ENCODE data around the gene AQP12B. TPM values are rescaled to one million over a fixed set of nuclear protein-coding genes. Genes with fewer than 3 reads are reported as not detected.

The AQP12B gene
- total and polyA plus RNA-seq, 2 of the 8 experiments (the other 6 are each of a cell fraction or from before 2014, with no cell fraction given): not detected

DNA sequence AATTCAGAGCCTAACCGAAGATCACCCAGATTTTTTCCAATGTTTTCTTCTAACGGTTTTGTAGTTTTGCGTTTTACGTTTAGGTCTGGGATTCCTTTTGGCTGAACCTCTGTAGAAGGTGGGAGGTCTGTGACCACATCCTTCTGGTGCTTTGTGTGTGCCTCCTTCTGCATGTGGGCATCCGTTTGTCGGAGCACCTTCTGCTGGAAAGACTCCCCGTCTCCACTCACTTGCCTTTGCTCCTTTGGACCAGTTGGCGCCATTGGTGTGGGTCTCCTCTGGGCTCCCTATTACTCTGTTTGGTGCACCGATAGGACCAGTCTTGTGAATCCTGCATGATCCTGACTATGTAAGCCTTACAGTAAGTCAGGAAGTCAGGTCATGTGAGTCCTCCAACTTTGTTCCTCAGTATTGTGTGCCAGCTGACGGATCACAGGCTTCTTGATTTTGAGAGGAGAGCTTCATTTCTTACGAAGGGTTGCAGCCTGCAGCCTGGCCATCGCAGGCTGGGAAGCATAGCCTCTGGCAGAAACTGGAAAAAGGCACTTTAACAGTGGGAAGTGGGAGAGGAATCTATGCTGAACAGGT lies 22.6 kb upstream of the AQP12B start:
- Histone ChIP-seq H3K18ac (ENCODE audit: extremely low read depth, low read length) (no peak overlapping the region), H3K4me3 (ENCODE audit: extremely low read depth in 1 of 4, insufficient read depth in 2 of 4, low read depth in 3 of 4, low read length in 4 of 4) (no peak overlapping the region), H2AFZ (ENCODE audit: low read length) (no peak overlapping the region), H2BK12ac (ENCODE audit: low read depth, low read length) (no peak overlapping the region), H2AK5ac (ENCODE audit: low read depth, low read length) (no peak overlapping the region), H3K23ac (ENCODE audit: insufficient read length) (no peak overlapping the region), H4K5ac (ENCODE audit: insufficient read length, low read depth, low read length) (no peak overlapping the region), H2BK20ac (ENCODE audit: low read length) (no peak overlapping the region), H3K27ac (ENCODE audit: low read depth, low read length) (no peak overlapping the region), H2BK5ac (ENCODE audit: low read depth, low read length) (no peak overlapping the region), H3K9me3 (ENCODE audit: insufficient read depth in 2 of 2, low read depth in 1 of 2, low read length in 1 of 2) (no peaks in the 10 kb centered on the region), H3K27me3 (replicated peaks in 1 of 4; ENCODE audit: control insufficient read depth in 3 of 4, extremely low read depth in 1 of 4, insufficient read depth in 3 of 4, low read length in 3 of 4) (no peaks in the 10 kb centered on the region), H4K8ac (ENCODE audit: extremely low read depth, insufficient read depth, low read length) (no peak overlapping the region), H3K4me2 (ENCODE audit: insufficient read depth in 1 of 2, low read depth in 2 of 2, low read length in 2 of 2) (no peak overlapping the region), H3K56ac (replicated peaks; ENCODE audit: insufficient read length, low read depth, low read length) (no peak overlapping the region), H2BK15ac (ENCODE audit: low read length) (no peak overlapping the region), H4K91ac (replicated peaks; ENCODE audit: insufficient read length, low read length) (no peak overlapping the region), H3K4ac (replicated peaks; ENCODE audit: insufficient read length, low read depth, low read length) (no peak overlapping the region), H3K14ac (ENCODE audit: insufficient read length) (no peak overlapping the region), H3K36me3 (ENCODE audit: control insufficient read depth in 2 of 4, insufficient read depth in 4 of 4, low read length in 3 of 4) (no peaks in the 10 kb centered on the region), H3K79me1 (ENCODE audit: low read depth, low read length) (no peaks in the 10 kb centered on the region), H3K9ac (replicated peaks in 1 of 4; ENCODE audit: extremely low read depth in 1 of 4, low read depth in 3 of 4, low read length in 3 of 4) (no peak overlapping the region), H2BK120ac (replicated peaks; ENCODE audit: low read depth, low read length) (no peak overlapping the region), H3K4me1 (replicated peaks in 1 of 4; ENCODE audit: control insufficient read depth in 3 of 4, insufficient read depth in 4 of 4, low read length in 3 of 4) (no peaks in the 10 kb centered on the region; a peak in 1 of 7 replicates), H3K23me2 (ENCODE audit: low read depth, low read length) (no peaks in the 10 kb centered on the region), H3K79me2 (ENCODE audit: control insufficient read depth in 1 of 2, insufficient read depth in 2 of 2, low read length in 2 of 2) (no peaks in the 10 kb centered on the region), H4K20me1 (replicated peaks in 1 of 2; ENCODE audit: control insufficient read depth in 1 of 2, insufficient read depth in 2 of 2, low read length in 2 of 2) (peaks cover 0 to 1% of the 10 kb centered on the region in 2 experiments)
- WGBS, 2 experiments (ENCODE audit: extremely low coverage in 1 of 2, insufficient coverage in 1 of 2, insufficient read length in 1 of 2, insufficient replicate concordance in 2 of 2, low coverage in 1 of 2, low lambda C conversion rate in 2 of 2, missing lambda C conversion rate in 1 of 2): 92% methylated on average over 12 of the region's 12 CpGs; no CpG with 5 or more reads in 1 of the 2 experiments
- CTCF ChIA-PET (ENCODE audit: partially characterized antibody): interaction anchor here (0.6 kb wide), 1 partner anchor 200 kb away, joined by 4 read pairs; no protein-coding TSS in a partner anchor
- FAIRE-seq: no peak
- POLR2A ChIA-PET (ENCODE audit: partially characterized antibody): interaction anchor here (0.5 kb wide), 1 partner anchor 34 kb away, joined by 3 read pairs; no protein-coding TSS in a partner anchor
- no peak for DNase-seq (ENCODE audit: low read depth in 1 of 2, low spot score in 2 of 2)
- TF ChIP-seq RNF2 (IDR thresholded peaks at IDR 0.05; ENCODE audit: borderline replicate concordance, low read depth, low read length, missing control alignments, poor library complexity, severe bottlenecking): no peak
- no peak for TF ChIP-seq KDM1A (IDR thresholded peaks at IDR 0.05; ENCODE audit: borderline replicate concordance, low read length)
- TF ChIP-seq BRCA1 (IDR thresholded peaks at IDR 0.05; ENCODE audit: low read depth, low read length): no peak
- no peak for TF ChIP-seq ASH2L (IDR thresholded peaks at IDR 0.05; ENCODE audit: low read length)
- TF ChIP-seq GTF2F1 (IDR thresholded peaks at IDR 0.05; ENCODE audit: borderline replicate concordance, low read depth, low read length): no peak
- no peak for TF ChIP-seq EGR1 (IDR thresholded peaks at IDR 0.05; ENCODE audit: borderline replicate concordance, low read depth, low read length)
- TF ChIP-seq CTBP2 (IDR thresholded peaks at IDR 0.05; ENCODE audit: borderline replicate concordance, insufficient read depth, insufficient read length, low read length): no peak
- TF ChIP-seq CHD2 (IDR thresholded peaks at IDR 0.05; ENCODE audit: low read length): no peak
- no peak for TF ChIP-seq KDM4A (IDR thresholded peaks at IDR 0.05; ENCODE audit: low read depth, low read length, severe bottlenecking)
- TF ChIP-seq ZNF274 (IDR thresholded peaks at IDR 0.05; ENCODE audit: borderline replicate concordance, extremely low read depth, low read length): no peak
- no peak for TF ChIP-seq SRF (IDR thresholded peaks at IDR 0.05; ENCODE audit: low read depth, low read length)
